GM10847 (cell line): ENCODE data around the gene FAM20A.

Experiments
- POLR2A ChIP-seq: IDR thresholded peaks from 2 replicates; pipeline ENCODE4 v1.6.1; 2011; ENCODE audit not compliant: insufficient read length; ENCODE audit errors: extremely low read depth

The FAM20A gene

GRCh38 chr17:68614718-68615117, 13.6 kb upstream of the FAM20A start:
- TF ChIP-seq POLR2A = no peak

DNA sequence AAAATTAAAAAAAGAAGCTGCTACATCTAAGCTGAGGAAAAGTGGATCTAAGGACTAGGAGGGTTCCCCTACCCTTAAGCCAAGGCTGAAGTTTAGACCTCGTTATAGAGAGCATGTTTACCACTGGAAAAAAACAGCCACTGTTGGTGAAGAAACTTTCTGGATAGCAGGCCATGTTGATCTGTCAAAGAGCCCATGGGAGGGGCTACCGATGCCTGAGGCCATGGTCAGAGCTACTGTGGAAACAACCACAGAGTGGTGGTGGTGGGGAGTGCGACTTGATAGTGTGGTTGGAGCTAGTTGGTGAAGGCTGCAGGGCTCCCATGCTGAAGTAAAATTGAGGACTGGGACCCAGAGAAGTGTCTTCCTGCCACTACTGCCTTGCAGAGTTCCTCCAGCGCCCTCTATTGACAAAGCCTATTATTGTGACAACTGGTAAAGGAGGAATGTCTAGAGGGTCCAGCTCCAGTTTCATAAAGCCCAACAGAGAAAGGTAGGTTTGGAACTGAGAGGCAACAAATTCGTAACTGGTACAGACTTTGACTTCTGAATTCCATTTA, 12.7 kb upstream of the FAM20A start:
- TF ChIP-seq POLR2A = no peak

- no peak for TF ChIP-seq POLR2A
Observed at GRCh38 chr17:68612923-68613292, 11.7 kb upstream of the FAM20A start.

DNA sequence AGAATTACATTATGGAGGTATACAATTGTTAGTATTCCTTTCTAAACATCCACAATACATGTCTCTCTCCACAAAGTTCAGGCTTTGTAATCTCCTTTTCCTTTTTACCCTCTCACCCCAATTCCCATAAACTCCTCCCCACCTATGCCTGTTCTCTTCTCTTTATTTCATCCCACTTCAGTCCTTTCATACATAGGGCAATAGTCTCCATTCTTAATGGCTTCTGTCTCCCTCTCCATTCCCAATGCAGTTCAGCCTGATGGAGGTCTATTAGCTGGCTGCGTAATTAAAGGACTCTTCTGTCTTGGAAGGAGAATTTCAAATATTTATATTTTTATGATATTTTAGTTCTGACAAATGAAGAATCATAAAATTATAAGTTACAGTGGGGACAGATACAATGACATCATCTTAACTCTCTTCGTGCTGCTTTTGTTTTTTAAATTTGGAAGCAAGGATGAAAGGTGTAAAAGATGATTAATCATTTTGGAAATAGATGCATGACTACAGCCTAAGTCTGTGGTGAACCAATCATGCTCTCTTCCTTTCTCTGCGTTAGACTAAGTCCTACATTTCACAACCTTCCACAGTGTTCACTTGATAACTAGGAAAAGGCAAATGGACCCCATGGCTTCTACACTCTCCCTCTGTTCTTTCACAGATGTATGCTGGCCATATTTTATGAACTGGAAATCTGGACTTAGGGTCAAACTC, 11.2 kb upstream of the FAM20A start:
- TF ChIP-seq POLR2A = no peak

- TF ChIP-seq POLR2A = no peak
Observed at GRCh38 chr17:68611353-68612208, 10.4 kb upstream of the FAM20A start.

GRCh38 chr17:68610554-68610953, 9.4 kb upstream of the FAM20A start:
- no peak for TF ChIP-seq POLR2A

DNA sequence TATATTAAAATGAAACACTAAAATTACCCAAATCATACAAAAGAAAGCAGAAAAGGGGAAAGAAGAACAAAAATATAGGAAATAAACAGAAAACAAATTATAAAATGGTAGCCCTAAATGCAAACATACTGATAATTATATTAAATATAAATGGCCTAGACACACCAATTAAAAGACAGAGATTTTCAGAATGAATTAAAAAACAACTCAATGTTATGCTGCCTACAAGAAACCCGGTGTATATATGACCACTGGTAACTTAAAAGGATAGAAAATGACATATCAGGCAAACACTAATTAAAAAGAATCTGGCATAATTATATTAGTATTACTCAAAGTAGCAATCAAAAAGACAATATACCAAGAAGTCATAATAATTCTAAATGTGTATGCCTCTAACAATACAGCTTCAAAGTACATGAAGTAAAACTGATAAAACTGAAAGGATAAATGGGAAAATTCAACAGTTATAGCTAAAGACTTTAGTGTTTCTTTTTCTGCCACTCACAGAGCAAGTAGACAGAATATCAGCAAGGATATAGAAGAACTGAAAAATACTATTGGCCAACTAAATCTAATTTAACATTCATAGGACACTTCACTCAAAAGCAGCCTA, 7.5 kb upstream of the FAM20A start:
- TF ChIP-seq POLR2A = no peak

GRCh38 chr17:68606451-68607307, 5.5 kb upstream of the FAM20A start:
- TF ChIP-seq POLR2A = no peak

DNA sequence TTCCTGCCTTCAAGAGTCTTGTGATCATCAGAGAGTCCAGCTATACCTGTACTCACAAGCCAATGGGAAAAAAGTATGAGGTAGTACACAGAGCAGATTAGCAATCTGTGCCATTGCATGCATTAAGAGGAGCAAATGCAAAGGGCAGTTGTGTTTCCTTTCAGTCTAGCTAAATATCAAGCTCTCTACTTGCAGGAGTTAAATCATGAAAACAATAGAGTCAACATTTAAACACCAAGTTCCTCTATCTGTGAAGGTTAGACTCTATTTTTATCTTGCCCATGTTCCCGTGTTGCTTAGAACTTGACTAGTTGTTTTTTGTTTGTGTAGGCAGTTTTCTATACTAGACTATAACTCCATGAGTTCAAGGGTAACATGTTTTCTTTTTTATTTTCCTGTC, 4.7 kb upstream of the FAM20A start:
- no peak for TF ChIP-seq POLR2A

DNA sequence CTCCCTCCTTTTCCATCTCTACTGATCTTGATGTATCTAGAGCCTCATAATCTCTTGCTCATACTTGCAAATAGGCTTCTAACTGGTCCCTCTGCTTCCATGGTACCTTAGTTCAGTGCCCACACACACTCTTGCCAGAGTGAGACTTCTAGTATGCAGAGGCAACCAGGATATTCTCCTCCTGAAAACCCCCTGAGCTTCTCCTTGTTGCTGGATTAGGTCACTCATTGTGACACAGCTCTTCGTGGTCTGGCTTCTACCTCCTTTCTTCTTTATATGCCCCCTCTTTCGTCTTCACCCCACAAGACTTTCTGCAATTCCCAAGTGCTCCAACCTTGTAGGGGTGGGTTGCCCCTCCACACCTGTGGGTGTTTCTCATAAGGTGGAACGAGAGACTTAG, 2.5 kb upstream of the FAM20A start:
- TF ChIP-seq POLR2A = no peak

GRCh38 chr17:68603027-68603426, 1.9 kb upstream of the FAM20A start:
- no peak for TF ChIP-seq POLR2A

- no peak for TF ChIP-seq POLR2A
Observed at GRCh38 chr17:68602289-68602688, 1.1 kb upstream of the FAM20A start.

GRCh38 chr17:68601565-68602288, 560 bp upstream of the FAM20A start:
- no peak for TF ChIP-seq POLR2A
